ENCODE data around the gene SNAPC3.

The SNAPC3 gene

GRCh38 chr9:15475923-15476536 lies 53.4 kb downstream of the SNAPC3 start:
- TF ChIP-seq CTCF (IDR thresholded peaks at IDR 0.05; ENCODE audit: borderline replicate concordance, control extremely low read depth, extremely low read depth, insufficient read depth, missing control alignments) = no peak
- in situ Hi-C loops (cut with MboI; ENCODE audit: low sequenced_read_pairs, unreplicated experiment) = no loop called here
- DNase-seq (ENCODE audit: low spot score) = no peak

GRCh38 chr9:15480028-15480427 lies 57.4 kb downstream of the SNAPC3 start:
- no peak for DNase-seq (ENCODE audit: low spot score)
- in situ Hi-C loops (cut with MboI; ENCODE audit: low sequenced_read_pairs, unreplicated experiment) = no loop called here

GRCh38 chr9:15482146-15482545 lies 59.5 kb downstream of the SNAPC3 start:
- in situ Hi-C loops (cut with MboI; ENCODE audit: low sequenced_read_pairs, unreplicated experiment) = no loop called here
- TF ChIP-seq CTCF (IDR thresholded peaks at IDR 0.05; ENCODE audit: borderline replicate concordance, control extremely low read depth, extremely low read depth, insufficient read depth, missing control alignments) = no peak
- no peak for DNase-seq (ENCODE audit: low spot score)

More at GRCh38 chr9:15480028-15480427, 57.4 kb downstream of the SNAPC3 start:
- TF ChIP-seq CTCF (IDR thresholded peaks at IDR 0.05; ENCODE audit: borderline replicate concordance, control extremely low read depth, extremely low read depth, insufficient read depth, missing control alignments) = no peak

- TF ChIP-seq CTCF (IDR thresholded peaks at IDR 0.05; ENCODE audit: borderline replicate concordance, control extremely low read depth, extremely low read depth, insufficient read depth, missing control alignments) = no peak
- no peak for DNase-seq (ENCODE audit: low spot score)
- in situ Hi-C loops (cut with MboI; ENCODE audit: low sequenced_read_pairs, unreplicated experiment) = no loop called here
These were observed 62.1 kb downstream of the SNAPC3 start for GRCh38 chr9:15484802-15485201.

- in situ Hi-C loops (cut with MboI; ENCODE audit: low sequenced_read_pairs, unreplicated experiment) = no loop called here
- peak; percentile 16 for TF ChIP-seq CTCF (IDR thresholded peaks at IDR 0.05; ENCODE audit: borderline replicate concordance, control extremely low read depth, extremely low read depth, insufficient read depth, missing control alignments)
- DNase-seq (ENCODE audit: low spot score) = no peak
These were observed 63.4 kb downstream of the SNAPC3 start for GRCh38 chr9:15485836-15486666.

- no peak for TF ChIP-seq CTCF (IDR thresholded peaks at IDR 0.05; ENCODE audit: borderline replicate concordance, control extremely low read depth, extremely low read depth, insufficient read depth, missing control alignments)
- in situ Hi-C loops (cut with MboI; ENCODE audit: low sequenced_read_pairs, unreplicated experiment) = no loop called here
- DNase-seq (ENCODE audit: low spot score) = no peak
These were observed 69.3 kb downstream of the SNAPC3 start for GRCh38 chr9:15491950-15492349.

All from GM13976 (cell line).